HFF-Myc (cell line): Measurements from ENCODE around the gene CHGA.

ENCODE experiments used
- DNase-seq: peaks from one replicate; pipeline ENCODE4 v3.0.0-alpha.2; 2011; ENCODE audit warnings: low read depth; ENCODE audit errors: extremely low read depth
- H3K4me3 ChIP-seq: replicated peaks from 2 replicates; pipeline ENCODE4 v1.5.1; 2011; ENCODE audit warnings: low read depth, mild to moderate bottlenecking, control low read depth, low read length
- TF ChIP-seq, protein P1 (sequence below): IDR thresholded peaks from 2 replicates; pipeline ENCODE4 v1.5.1; 2012; ENCODE audit warnings: mild to moderate bottlenecking, low read depth, low read length, control low read depth; ENCODE audit errors: missing control alignments

The CHGA gene

DNA sequence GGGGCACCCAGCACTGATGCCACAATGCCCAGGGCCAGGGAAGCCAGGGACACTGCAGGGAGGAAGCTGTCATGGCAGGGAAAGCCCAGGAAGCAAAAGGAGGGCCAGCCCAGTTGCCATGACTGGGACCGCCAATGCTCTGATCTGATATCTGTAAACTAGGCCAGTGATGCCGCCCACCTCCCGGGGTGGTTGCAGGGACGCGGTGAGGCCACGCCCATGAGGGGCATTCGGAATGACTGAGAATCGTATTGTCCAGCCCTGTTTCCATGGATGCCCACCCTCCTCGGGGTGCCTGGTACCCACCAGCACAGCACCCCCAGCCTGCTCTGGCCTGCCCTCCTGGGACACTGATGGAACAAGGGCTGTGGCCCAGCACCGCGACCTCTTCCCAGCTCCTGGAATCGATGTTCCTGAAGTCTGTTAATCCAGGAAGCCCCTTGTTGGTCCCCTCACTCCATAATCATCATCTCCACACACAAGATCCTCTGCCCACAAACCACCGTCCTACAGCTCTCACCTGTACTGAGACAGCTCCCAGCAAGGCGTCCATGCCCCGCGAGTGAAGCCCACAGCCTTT, 48.7 kb downstream of the CHGA start:
- TF ChIP-seq, protein P1, sequence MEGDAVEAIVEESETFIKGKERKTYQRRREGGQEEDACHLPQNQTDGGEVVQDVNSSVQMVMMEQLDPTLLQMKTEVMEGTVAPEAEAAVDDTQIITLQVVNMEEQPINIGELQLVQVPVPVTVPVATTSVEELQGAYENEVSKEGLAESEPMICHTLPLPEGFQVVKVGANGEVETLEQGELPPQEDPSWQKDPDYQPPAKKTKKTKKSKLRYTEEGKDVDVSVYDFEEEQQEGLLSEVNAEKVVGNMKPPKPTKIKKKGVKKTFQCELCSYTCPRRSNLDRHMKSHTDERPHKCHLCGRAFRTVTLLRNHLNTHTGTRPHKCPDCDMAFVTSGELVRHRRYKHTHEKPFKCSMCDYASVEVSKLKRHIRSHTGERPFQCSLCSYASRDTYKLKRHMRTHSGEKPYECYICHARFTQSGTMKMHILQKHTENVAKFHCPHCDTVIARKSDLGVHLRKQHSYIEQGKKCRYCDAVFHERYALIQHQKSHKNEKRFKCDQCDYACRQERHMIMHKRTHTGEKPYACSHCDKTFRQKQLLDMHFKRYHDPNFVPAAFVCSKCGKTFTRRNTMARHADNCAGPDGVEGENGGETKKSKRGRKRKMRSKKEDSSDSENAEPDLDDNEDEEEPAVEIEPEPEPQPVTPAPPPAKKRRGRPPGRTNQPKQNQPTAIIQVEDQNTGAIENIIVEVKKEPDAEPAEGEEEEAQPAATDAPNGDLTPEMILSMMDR, result no peak
- no peak overlapping the region for H3K4me3 ChIP-seq
- no peak for DNase-seq

DNA sequence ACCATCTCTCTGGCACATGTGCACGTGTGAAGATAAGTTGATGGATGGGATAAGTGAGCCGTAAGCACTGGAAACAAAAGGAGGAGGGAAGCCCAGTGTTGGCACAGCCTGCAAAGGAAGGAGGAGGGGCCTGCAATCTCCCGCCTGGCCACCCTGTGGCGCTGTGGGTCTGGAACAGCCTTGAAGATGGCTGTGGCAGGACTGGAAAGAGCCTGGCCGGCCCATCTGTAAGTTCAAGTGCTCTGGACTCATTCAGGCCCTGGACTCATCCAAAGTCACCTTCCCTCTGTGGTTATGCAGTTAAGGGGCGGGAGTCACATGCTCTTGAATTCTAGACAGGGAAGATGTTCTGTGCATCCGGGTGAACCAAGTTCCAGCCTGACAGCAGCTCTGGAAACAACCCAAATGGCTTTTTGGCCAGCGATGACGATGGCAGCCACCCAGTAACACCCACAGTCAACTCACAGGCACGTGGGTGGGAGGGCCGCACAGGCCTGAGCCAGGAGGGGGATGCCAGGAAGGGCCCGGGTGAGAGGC, 50.4 kb downstream of the CHGA start:
- TF ChIP-seq, protein P1, result peak; percentile 86
- H3K4me3 ChIP-seq, result no peak overlapping the region
- DNase-seq, result peak; percentile 40

DNA sequence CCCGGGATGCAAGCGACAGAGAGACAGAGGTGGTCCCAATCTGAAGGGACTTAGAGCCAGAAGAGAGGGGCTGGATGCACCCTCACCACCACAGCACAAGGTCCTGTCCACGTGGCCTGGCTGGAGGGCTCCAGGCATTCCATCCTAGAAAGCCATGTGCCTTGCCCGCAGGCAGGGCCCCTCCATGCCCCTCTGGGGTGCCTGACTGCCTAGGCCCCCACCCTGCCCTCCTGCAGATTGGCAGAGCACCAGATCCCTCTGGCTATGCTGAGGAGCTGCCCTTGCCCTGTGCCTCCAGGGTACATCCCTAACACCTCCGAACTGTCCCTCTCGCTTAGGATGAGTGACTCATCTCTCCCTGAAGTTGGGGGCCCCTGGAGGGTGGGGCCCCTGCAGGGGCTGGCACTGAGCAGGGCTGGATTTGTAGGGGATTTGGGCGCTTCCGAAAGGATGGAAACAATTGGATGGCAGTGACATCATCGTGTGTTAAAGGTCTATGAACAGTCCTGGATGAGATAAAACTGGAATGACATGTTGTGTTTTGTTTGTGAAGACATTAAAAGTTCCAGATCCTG, 50.9 kb downstream of the CHGA start:
- peak; percentile 11 for DNase-seq
- no peak overlapping the region for H3K4me3 ChIP-seq
- TF ChIP-seq, protein P1, result no peak

GRCh38 chr14:92974541-92975345, 51.8 kb downstream of the CHGA start:
- H3K4me3 ChIP-seq, result no peak overlapping the region
- TF ChIP-seq, protein P1, result no peak
- DNase-seq, result no peak

DNA sequence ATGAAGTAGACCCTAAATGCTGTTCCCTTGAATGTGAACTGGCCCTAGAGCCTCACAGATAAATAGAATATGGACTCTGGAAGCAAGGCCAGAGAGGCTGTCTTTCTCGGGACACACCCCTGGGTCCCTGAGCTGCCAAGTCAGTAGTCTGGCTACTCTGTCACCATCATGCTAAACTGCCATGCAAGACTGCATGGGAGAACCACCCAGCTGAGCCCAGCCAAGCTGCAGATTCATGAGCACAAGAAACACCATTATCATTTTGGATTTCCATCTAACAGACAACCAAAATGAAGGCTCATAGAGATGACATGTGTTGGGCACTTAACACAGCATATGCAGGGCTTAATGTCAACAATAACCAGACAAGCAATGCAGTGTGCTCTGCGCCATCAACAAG, 53.3 kb downstream of the CHGA start:
- no peak overlapping the region for H3K4me3 ChIP-seq
- no peak for DNase-seq
- TF ChIP-seq, protein P1, result no peak

- TF ChIP-seq, protein P1, result no peak
- no peak overlapping the region for H3K4me3 ChIP-seq
- DNase-seq, result no peak
Observed at GRCh38 chr14:92978229-92979021, 55.5 kb downstream of the CHGA start.
